K562 (cell line): ENCODE data around the gene MYO3B. TPM values are rescaled to one million over a fixed set of nuclear protein-coding genes. Genes with fewer than 3 reads are reported as not detected.

Source experiments
- DLX4 ChIP-seq: fragments of 250-450 bp; sonication (Bioruptor Pico); IDR thresholded peaks from 2 replicates; pipeline ENCODE4 v1.6.1; 2021; ENCODE audit warnings: mild to moderate bottlenecking
- HINFP ChIP-seq: fragments of 450-650 bp; conservative IDR thresholded peaks from 2 replicates; pipeline ENCODE4 v1.6.1; 2016; ENCODE audit warnings: missing genetic modification characterization, low read depth, mild to moderate bottlenecking, control low read depth, missing compliant biosample characterization
- NFRKB ChIP-seq: fragments of 450-650 bp; IDR thresholded peaks from 2 replicates; pipeline ENCODE4 v1.6.1; 2016; ENCODE audit warnings: low read depth
- POLR3G ChIP-seq: IDR thresholded peaks from 2 replicates; pipeline ENCODE4 v1.6.1; 2011; ENCODE audit not compliant: insufficient read length, insufficient replicate concordance; ENCODE audit errors: extremely low read depth
- PRMT5 ChIP-seq: sonication (generic); formaldehyde crosslinking; IDR thresholded peaks from 2 replicates; pipeline ENCODE4 v1.5.0; 2020; ENCODE audit warnings: missing genetic modification reagents
- ZNF3 ChIP-seq: fragments of 250-450 bp; sonication (Bioruptor Pico); IDR thresholded peaks from 2 replicates; pipeline ENCODE4 v1.5.0; 2021; ENCODE audit warnings: mild to moderate bottlenecking, moderate library complexity
- ZNF644 ChIP-seq: fragments of 200-800 bp; sonication (Bioruptor generic); IDR thresholded peaks from 2 replicates; pipeline ENCODE4 v1.6.1; 2016; ENCODE audit warnings: low read depth, missing genetic modification characterization, missing compliant biosample characterization
- polyA plus RNA-seq, 8 experiments: library from polyadenylated mRNA; depleted of rRNA in 4 of 8; stranded (reverse) in 5 of 8; unstranded in 3 of 8; fragments of >200 nt; fragmentation: Nextera tagmentation in 2 of 8; fragmentation: Illumina TruSeq in 1 of 8; extraction: Ambion mirVana in 2 of 8; extraction: Trizol in 1 of 8; gene quantifications; 2 replicates each; pipeline versions ENCODE4 v1.2.1 to v1.2.3, GENCODE V29; 2011 to 2014; ENCODE audit warnings: inconsistent platforms in 1 of 8, missing spikeins in 1 of 8
- total RNA-seq, 7 experiments: library from RNA; depleted of rRNA in 6 of 7; stranded (reverse); fragments of >200 nt in 6 of 7; fragmentation: Illumina TruSeq in 2 of 7; extraction: Trizol in 2 of 7; gene quantifications; 2 replicates each; pipeline versions ENCODE4 v1.2.1 to v1.2.3, GENCODE V29; 2011 to 2021; ENCODE audit warnings: low replicate concordance in 1 of 7
- TF ChIP-seq, protein P1 (sequence below): sonication (generic); formaldehyde crosslinking; IDR thresholded peaks from 2 replicates; pipeline ENCODE4 v1.8.0; 2022; ENCODE audit warnings: mild to moderate bottlenecking, missing genetic modification reagents
- TF ChIP-seq, protein P2 (sequence below): fragments of 250-450 bp; sonication (Bioruptor Pico); IDR thresholded peaks from 2 replicates; pipeline ENCODE4 v1.4.0; 2020
- TF ChIP-seq, protein P3 (sequence below): fragments of 200-800 bp; sonication (Bioruptor generic); IDR thresholded peaks from 2 replicates; pipeline ENCODE4 v1.6.1; 2017; ENCODE audit warnings: missing genetic modification characterization, missing compliant biosample characterization

Gene MYO3B
- total and polyA plus RNA-seq, 9 of the 15 experiments (the other 6 are each of a cell fraction or from before 2014, with no cell fraction given) = 2.7 to 6.5 (median 3.6) TPM

GRCh38 chr2:170222298-170222697, 44.4 kb downstream of the MYO3B start (continued):
- 0 out of 2 replicates have a peak, but pooled peaks have one; percentile 21 for TF ChIP-seq HINFP
- TF ChIP-seq, protein P1, sequence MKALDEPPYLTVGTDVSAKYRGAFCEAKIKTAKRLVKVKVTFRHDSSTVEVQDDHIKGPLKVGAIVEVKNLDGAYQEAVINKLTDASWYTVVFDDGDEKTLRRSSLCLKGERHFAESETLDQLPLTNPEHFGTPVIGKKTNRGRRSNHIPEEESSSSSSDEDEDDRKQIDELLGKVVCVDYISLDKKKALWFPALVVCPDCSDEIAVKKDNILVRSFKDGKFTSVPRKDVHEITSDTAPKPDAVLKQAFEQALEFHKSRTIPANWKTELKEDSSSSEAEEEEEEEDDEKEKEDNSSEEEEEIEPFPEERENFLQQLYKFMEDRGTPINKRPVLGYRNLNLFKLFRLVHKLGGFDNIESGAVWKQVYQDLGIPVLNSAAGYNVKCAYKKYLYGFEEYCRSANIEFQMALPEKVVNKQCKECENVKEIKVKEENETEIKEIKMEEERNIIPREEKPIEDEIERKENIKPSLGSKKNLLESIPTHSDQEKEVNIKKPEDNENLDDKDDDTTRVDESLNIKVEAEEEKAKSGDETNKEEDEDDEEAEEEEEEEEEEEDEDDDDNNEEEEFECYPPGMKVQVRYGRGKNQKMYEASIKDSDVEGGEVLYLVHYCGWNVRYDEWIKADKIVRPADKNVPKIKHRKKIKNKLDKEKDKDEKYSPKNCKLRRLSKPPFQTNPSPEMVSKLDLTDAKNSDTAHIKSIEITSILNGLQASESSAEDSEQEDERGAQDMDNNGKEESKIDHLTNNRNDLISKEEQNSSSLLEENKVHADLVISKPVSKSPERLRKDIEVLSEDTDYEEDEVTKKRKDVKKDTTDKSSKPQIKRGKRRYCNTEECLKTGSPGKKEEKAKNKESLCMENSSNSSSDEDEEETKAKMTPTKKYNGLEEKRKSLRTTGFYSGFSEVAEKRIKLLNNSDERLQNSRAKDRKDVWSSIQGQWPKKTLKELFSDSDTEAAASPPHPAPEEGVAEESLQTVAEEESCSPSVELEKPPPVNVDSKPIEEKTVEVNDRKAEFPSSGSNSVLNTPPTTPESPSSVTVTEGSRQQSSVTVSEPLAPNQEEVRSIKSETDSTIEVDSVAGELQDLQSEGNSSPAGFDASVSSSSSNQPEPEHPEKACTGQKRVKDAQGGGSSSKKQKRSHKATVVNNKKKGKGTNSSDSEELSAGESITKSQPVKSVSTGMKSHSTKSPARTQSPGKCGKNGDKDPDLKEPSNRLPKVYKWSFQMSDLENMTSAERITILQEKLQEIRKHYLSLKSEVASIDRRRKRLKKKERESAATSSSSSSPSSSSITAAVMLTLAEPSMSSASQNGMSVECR (CRISPR knock-in tag) = no peak
- TF ChIP-seq ZNF644 (tag) = no peak
- TF ChIP-seq POLR3G = no peak
- no peak for TF ChIP-seq ZNF3 (CRISPR knock-in tag)
- TF ChIP-seq, protein P2, sequence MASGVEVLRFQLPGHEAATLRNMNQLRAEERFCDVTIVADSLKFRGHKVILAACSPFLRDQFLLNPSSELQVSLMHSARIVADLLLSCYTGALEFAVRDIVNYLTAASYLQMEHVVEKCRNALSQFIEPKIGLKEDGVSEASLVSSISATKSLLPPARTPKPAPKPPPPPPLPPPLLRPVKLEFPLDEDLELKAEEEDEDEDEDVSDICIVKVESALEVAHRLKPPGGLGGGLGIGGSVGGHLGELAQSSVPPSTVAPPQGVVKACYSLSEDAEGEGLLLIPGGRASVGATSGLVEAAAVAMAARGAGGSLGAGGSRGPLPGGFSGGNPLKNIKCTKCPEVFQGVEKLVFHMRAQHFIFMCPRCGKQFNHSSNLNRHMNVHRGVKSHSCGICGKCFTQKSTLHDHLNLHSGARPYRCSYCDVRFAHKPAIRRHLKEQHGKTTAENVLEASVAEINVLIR (CRISPR knock-in tag) = no peak
- TF ChIP-seq, protein P3, sequence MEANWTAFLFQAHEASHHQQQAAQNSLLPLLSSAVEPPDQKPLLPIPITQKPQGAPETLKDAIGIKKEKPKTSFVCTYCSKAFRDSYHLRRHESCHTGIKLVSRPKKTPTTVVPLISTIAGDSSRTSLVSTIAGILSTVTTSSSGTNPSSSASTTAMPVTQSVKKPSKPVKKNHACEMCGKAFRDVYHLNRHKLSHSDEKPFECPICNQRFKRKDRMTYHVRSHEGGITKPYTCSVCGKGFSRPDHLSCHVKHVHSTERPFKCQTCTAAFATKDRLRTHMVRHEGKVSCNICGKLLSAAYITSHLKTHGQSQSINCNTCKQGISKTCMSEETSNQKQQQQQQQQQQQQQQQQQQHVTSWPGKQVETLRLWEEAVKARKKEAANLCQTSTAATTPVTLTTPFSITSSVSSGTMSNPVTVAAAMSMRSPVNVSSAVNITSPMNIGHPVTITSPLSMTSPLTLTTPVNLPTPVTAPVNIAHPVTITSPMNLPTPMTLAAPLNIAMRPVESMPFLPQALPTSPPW (CRISPR knock-in tag) = peak; percentile 19; the same call in 1 of the 2 replicates
- no peak for TF ChIP-seq PRMT5 (CRISPR knock-in tag)
- TF ChIP-seq NFRKB = no peak
- no peak for TF ChIP-seq DLX4
